ENCODE measurements around the gene TMEM40. TPM values are rescaled to one million over a fixed set of nuclear protein-coding genes. Genes with fewer than 3 reads are reported as not detected.

TMEM40 gene
- total RNA-seq: not detected

DNA sequence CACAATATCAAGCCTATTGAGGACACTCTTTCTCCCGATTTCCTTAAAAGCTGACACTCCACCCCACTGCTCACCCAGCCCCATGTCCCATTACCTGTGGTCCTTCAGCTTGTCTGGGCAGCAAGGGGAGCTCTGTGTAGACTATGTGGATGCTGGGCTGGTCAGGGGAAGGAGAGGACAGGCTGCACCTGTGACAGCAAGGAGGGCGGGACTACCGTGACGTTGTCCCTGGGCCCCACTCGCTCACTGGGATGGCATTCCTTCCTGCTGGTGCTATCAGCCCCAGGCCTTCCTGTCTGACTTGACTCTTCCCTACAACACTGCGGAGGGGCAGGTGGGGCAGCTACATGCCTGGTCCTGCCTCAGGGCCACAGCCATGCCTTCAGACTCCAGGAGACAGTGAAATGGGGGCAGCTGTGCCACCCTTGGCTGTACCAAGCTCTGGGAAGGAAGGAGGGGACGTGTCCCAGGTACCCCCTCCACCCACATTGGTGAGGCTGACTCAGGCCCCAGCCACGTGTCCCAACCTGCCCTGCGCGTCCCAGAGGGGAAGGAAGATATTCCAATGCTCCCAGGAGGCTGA lies at the start of gene TMEM40:
TMEM40 (minus strand) TSS at position 163 of the 583 bp plus-strand sequence. CDS start 9,427 bp downstream, outside the sequence.
- H3K4me1 Mint-ChIP-seq: no peaks in the 10 kb centered on the region
- H3K4me3 Mint-ChIP-seq: no peak within 1 kb of the TSS
- no peak within 1 kb of the TSS for H3K27ac Mint-ChIP-seq
- no peaks in the 10 kb centered on the region for H3K36me3 Mint-ChIP-seq (ENCODE audit: low read depth)
- POLR2A ChIA-PET: no interaction called here
- no peaks in the 10 kb centered on the region for H3K9me3 Mint-ChIP-seq
- peaks cover 11% of the 10 kb centered on the region for H3K27me3 Mint-ChIP-seq
- no peak for DNase-seq
- CTCF ChIA-PET: no interaction called here

GRCh38 chr3:12808587-12808986 lies 49.5 kb upstream of the TMEM40 start:
- Mint-ChIP-seq H3K27ac (no peak overlapping the region), H3K27me3 (peaks cover 4% of the 10 kb centered on the region), H3K9me3 (no peaks in the 10 kb centered on the region), H3K4me1 (peaks cover 7% of the 10 kb centered on the region), H3K4me3 (no peak overlapping the region), H3K36me3 (ENCODE audit: low read depth) (no peaks in the 10 kb centered on the region)
- POLR2A ChIA-PET: no interaction called here
- CTCF ChIA-PET: interaction anchor here (3.7 kb wide), 1 partner anchor 12 kb away, joined by 18 read pairs; the partner anchor contains the start of gene CAND2
- no peak for DNase-seq

GRCh38 chr3:12807601-12808359 lies 48.7 kb upstream of the TMEM40 start:
- no peak overlapping the region for H3K4me3 Mint-ChIP-seq
- peaks cover 7% of the 10 kb centered on the region for H3K4me1 Mint-ChIP-seq
- H3K9me3 Mint-ChIP-seq: no peaks in the 10 kb centered on the region
- no peak overlapping the region for H3K27ac Mint-ChIP-seq
- DNase-seq: no peak
- CTCF ChIA-PET: interaction anchor here (1.4 to 3.7 kb wide), 2 partner anchors 12 to 15 kb away, joined by 3 to 18 read pairs; partner anchors contain the start of gene CAND2
- no peaks in the 10 kb centered on the region for H3K36me3 Mint-ChIP-seq (ENCODE audit: low read depth)
- POLR2A ChIA-PET: no interaction called here
- peaks cover 4% of the 10 kb centered on the region for H3K27me3 Mint-ChIP-seq

- Mint-ChIP-seq H3K9me3 (no peaks in the 10 kb centered on the region), H3K4me1 (peaks cover 7% of the 10 kb centered on the region), H3K4me3 (no peak overlapping the region), H3K27ac (no peak overlapping the region), H3K36me3 (ENCODE audit: low read depth) (no peaks in the 10 kb centered on the region), H3K27me3 (peaks cover 4% of the 10 kb centered on the region)
- ChIA-PET CTCF (interaction anchor here (1.4 kb wide), 1 partner anchor 16 kb away, joined by 3 read pairs; no protein-coding TSS in a partner anchor), POLR2A (no interaction called here)
- DNase-seq: no peak
Observed at GRCh38 chr3:12807066-12807465, 48.0 kb upstream of the TMEM40 start.

DNA sequence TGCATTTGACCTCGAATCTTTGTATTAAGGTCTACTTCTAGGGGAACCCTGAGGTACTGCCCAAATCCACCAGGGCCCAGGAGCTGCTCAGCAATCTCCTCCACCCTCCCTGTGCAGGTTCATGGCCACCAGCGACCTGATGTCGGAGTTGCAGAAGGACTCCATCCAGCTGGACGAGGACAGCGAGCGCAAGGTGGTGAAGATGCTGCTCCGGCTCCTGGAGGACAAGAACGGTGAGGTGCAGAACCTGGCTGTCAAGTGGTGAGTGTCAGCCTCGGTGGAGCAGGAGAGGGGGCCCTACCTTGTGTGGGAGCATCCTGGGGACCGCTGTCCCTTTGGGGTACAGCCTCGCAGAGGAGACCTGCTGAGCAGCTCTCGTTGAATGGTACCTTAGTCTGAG lies 44.3 kb upstream of the TMEM40 start:
- Mint-ChIP-seq H3K36me3 (ENCODE audit: low read depth) (no peaks in the 10 kb centered on the region), H3K9me3 (no peaks in the 10 kb centered on the region), H3K4me1 (no peaks in the 10 kb centered on the region), H3K4me3 (no peak overlapping the region), H3K27ac (no peak overlapping the region), H3K27me3 (no peaks in the 10 kb centered on the region)
- no peak for DNase-seq
- ChIA-PET POLR2A (no interaction called here), CTCF (no interaction called here)

- Mint-ChIP-seq H3K4me3 (no peak overlapping the region), H3K27ac (no peak overlapping the region), H3K27me3 (peaks cover 22% of the 10 kb centered on the region), H3K36me3 (ENCODE audit: low read depth) (no peaks in the 10 kb centered on the region), H3K9me3 (no peaks in the 10 kb centered on the region), H3K4me1 (peaks cover 3% of the 10 kb centered on the region)
- ChIA-PET POLR2A (no interaction called here), CTCF (interaction anchor here (0.6 to 2.3 kb wide), 3 partner anchors 11 to 545 kb away, joined by 3 to 16 read pairs (median 3); no protein-coding TSS in a partner anchor)
- DNase-seq: no peak
Observed at GRCh38 chr3:12799525-12800440, 40.7 kb upstream of the TMEM40 start.

DNA sequence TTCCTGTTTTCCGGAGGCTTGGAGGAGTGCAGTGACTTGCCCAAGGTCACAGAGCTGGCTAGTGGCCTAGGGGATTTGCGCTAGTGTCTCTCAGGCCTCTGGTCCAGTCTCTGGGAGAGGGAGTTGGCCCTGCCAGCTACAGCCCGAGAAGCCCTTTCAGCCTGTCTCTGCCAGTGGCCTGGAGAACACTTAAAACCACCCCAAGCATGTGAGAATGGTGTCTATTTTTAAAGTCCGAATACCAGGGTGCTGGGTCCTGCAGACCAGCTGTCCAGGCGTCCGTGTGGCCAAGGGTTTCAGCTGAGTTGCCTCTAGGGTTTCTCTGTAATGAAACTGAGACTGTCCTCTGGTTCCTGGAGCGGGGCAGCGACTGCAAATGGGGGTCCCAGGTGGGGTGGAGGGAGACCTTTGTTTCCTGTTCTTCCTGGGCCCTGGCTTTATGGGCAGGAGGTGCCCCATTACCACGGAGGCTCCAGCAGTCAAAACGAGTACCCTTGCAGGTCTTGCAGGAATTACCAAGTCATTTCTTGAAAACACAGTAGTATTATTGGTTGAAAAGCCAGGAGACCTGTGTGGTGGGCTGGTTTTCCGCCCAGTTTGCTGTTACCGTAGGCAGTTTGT lies 39.6 kb upstream of the TMEM40 start:
- no peak for DNase-seq
- Mint-ChIP-seq H3K27me3 (peaks cover 22% of the 10 kb centered on the region), H3K27ac (no peak overlapping the region), H3K36me3 (ENCODE audit: low read depth) (no peaks in the 10 kb centered on the region), H3K9me3 (no peaks in the 10 kb centered on the region), H3K4me1 (peaks cover 3% of the 10 kb centered on the region), H3K4me3 (no peak overlapping the region)
- POLR2A ChIA-PET: no interaction called here
- CTCF ChIA-PET: interaction anchor here (2.3 kb wide), 1 partner anchor 12 kb away, joined by 16 read pairs; no protein-coding TSS in a partner anchor

- Mint-ChIP-seq H3K36me3 (ENCODE audit: low read depth) (no peaks in the 10 kb centered on the region), H3K4me3 (no peak overlapping the region), H3K27me3 (peaks cover 22% of the 10 kb centered on the region), H3K4me1 (peaks cover 3% of the 10 kb centered on the region), H3K27ac (no peak overlapping the region), H3K9me3 (no peaks in the 10 kb centered on the region)
- ChIA-PET CTCF (interaction anchor here (1.0 to 3.4 kb wide), 3 partner anchors 11 to 12 kb away, joined by 3 to 18 read pairs (median 16); no protein-coding TSS in a partner anchor), POLR2A (no interaction called here)
- DNase-seq: no peak
Observed at GRCh38 chr3:12797892-12798558, 39.0 kb upstream of the TMEM40 start.

- ChIA-PET CTCF (interaction anchor here (1.0 to 3.4 kb wide), 4 partner anchors 10 to 44 kb away, joined by 3 to 18 read pairs (median 7); partner anchors contain the start of gene RPL32), POLR2A (no interaction called here)
- no peaks in the 10 kb centered on the region for H3K9me3 Mint-ChIP-seq
- H3K27me3 Mint-ChIP-seq: peaks cover 22% of the 10 kb centered on the region
- peaks cover 3% of the 10 kb centered on the region for H3K4me1 Mint-ChIP-seq
- no peak for DNase-seq
- no peak overlapping the region for H3K4me3 Mint-ChIP-seq
- H3K36me3 Mint-ChIP-seq (ENCODE audit: low read depth): no peaks in the 10 kb centered on the region
- no peak overlapping the region for H3K27ac Mint-ChIP-seq
Observed at GRCh38 chr3:12797124-12797891, 38.2 kb upstream of the TMEM40 start.

GRCh38 chr3:12796171-12797123 lies 37.4 kb upstream of the TMEM40 start, which contains the start of gene CAND2:
TSS of gene CAND2 (plus strand) at chr3:12796680. CDS start at chr3:12796721, 41 bp downstream.
- H3K27ac Mint-ChIP-seq: no peak within 1 kb of the TSS
- no peak for DNase-seq

DNA sequence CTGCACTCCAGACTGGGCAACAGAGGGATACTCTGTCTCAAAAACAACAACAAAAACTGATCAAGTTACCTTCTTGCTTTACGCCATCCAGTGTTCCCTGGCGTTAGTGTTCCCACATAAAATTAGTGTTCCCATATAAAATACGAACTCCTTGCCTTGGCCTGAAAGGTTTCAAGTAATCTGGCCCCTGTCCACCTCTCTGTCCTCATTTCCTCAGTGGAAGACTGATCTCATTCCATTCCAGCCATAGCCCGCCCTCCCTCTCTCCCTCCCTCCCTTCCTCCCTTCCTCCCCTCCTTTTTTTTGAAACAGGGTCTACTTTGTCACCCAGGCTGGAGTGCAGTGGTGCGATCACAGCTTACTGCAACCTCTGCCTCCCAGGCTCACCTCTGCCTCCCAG lies 34.6 kb upstream of the TMEM40 start:
- ChIA-PET POLR2A (no interaction called here), CTCF (no interaction called here)
- H3K36me3 Mint-ChIP-seq (ENCODE audit: low read depth): no peaks in the 10 kb centered on the region

More at GRCh38 chr3:12796171-12797123, 37.4 kb upstream of the TMEM40 start, which contains the start of gene CAND2:
- no peak within 1 kb of the TSS for H3K4me3 Mint-ChIP-seq
- CTCF ChIA-PET: interaction anchor here (0.5 to 3.4 kb wide), 7 partner anchors 9 to 1599 kb away, joined by 3 to 18 read pairs (median 4); partner anchors contain the start of gene RPL32
- H3K27me3 Mint-ChIP-seq: peaks cover 22% of the 10 kb centered on the region
- H3K36me3 Mint-ChIP-seq (ENCODE audit: low read depth): no peaks in the 10 kb centered on the region
- peaks cover 3% of the 10 kb centered on the region for H3K4me1 Mint-ChIP-seq
- POLR2A ChIA-PET: interaction anchor here (1.1 kb wide), 1 partner anchor 13 kb away, joined by 6 read pairs; no protein-coding TSS in a partner anchor
- H3K9me3 Mint-ChIP-seq: no peaks in the 10 kb centered on the region

More for the DNA sequence above, 34.6 kb upstream of the TMEM40 start:
- Mint-ChIP-seq H3K9me3 (no peaks in the 10 kb centered on the region), H3K4me1 (peaks cover 3% of the 10 kb centered on the region), H3K4me3 (no peak overlapping the region), H3K27ac (no peak overlapping the region), H3K27me3 (peaks cover 30% of the 10 kb centered on the region)
- DNase-seq: no peak
